ENCODE measurements around the gene SORCS2. TPM values are rescaled to one million over a fixed set of nuclear protein-coding genes. Genes with fewer than 3 reads are reported as not detected.

The SORCS2 gene
- total RNA-seq, 2 donors from 2014 or later = 1.5 to 1.7 TPM

DNA sequence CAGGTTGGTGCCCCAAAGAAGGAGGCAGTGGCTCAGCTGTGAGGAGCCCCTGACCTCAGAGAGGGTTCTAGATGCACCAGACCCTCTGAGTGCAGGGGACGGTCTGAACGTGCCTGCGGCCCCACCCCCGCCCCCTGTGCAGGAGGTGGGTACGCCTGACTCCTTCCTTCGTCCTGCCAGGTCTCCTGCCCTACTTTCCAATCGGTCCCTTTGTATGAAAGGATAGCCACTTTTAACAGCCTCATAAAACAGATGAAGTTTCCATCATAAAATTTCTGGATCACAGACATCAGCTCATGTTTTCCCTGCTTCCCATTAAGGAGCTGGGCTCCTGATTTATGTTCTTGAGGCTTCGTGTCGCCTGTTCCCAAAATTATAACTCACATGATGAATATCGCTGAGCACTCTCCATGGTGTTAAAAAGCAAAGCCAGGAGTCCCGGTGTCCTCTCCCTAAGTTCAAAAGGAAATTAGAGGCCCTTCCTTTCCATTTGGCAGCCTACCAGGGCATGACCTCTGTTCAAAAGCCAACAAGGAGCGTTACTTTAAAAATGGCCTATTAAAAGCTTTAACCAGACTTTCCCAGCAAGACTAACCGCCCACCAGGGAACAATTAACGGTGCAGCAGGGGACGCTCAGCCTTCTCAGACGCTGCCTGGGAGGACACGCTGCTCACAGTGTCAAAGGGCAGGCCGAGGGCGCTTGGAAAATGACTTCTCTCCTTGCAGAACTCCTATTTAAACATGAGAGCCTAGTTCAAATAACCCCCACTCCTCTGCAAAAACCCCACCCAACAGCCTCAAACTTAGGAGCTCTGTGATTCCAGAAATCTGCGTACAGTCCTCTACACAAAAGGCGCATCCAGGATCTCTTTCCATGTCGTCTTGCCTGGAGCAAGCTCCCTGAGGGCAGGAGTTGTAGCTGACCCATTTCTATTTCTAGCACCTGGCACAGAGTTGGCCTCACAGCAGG, 565.4 kb downstream of the SORCS2 start:
- Histone ChIP-seq H3K4me3 (no peak overlapping the region), H3K36me3 (peaks cover 9% of the 10 kb centered on the region), H3K27me3 (no peaks in the 10 kb centered on the region), H3K4me1 (peaks cover 0 to 14% of the 10 kb centered on the region in 2 donors), H3K9me3 (no peaks in the 10 kb centered on the region), H3K27ac (no peak overlapping the region)
- no peak for DNase-seq (ENCODE audit: low spot score)
- TF ChIP-seq CTCF (IDR thresholded peaks at IDR 0.05) = no peak

DNA sequence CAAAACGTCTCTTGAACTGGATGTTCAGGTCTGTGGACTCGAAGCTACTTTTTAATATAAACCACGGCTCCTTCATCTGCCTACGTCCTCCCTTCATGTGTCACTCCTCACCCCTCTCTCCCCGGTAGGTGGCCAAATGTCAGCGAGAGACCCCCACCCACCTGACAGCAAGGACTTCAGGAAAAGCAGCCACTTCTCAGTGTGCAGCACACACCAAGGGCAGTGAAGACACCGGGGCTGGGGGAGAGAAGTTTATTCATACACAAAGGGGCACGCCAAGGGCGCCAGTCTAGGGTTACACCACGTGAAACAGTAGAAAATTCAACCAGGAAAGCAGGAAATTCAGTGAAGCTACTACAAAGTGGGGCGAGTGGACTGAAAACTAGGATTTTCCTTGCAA, 566.1 kb downstream of the SORCS2 start:
- no peak for TF ChIP-seq CTCF (IDR thresholded peaks at IDR 0.05)
- H3K9me3 ChIP-seq = no peaks in the 10 kb centered on the region
- H3K27me3 ChIP-seq = no peaks in the 10 kb centered on the region
- no peak overlapping the region for H3K27ac ChIP-seq
- DNase-seq (ENCODE audit: low spot score) = no peak
- peaks cover 0 to 14% of the 10 kb centered on the region in 2 donors for H3K4me1 ChIP-seq
- peaks cover 16% of the 10 kb centered on the region for H3K36me3 ChIP-seq
- H3K4me3 ChIP-seq = no peak overlapping the region

GRCh38 chr4:7759216-7759615, 566.9 kb downstream of the SORCS2 start:
- Histone ChIP-seq H3K36me3 (peaks cover 16% of the 10 kb centered on the region), H3K9me3 (no peaks in the 10 kb centered on the region), H3K4me1 (peaks cover 0 to 14% of the 10 kb centered on the region in 2 donors), H3K27me3 (no peaks in the 10 kb centered on the region), H3K27ac (no peak overlapping the region), H3K4me3 (no peak overlapping the region)
- DNase-seq (ENCODE audit: low spot score) = no peak
- TF ChIP-seq CTCF (IDR thresholded peaks at IDR 0.05) = no peak

DNA sequence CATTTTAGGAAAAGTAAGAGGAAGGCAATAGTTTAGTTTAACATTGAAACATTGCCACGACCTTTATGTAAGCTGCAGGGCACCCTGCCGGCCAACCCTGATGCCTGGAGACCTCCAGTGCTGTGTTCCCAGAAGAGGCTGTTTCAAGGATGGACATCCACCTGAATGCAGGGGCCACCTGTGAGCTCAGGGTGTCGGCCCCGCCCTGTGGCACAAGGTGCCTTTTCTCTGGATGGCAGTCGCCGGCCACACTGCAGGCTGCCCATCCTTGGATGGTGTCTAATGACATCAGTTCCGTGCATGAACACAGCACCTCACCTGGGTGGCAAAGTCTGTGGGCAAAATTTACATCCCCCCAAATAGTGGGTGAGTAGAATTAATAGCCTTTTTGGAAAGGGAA, 567.3 kb downstream of the SORCS2 start:
- peaks cover 20% of the 10 kb centered on the region for H3K36me3 ChIP-seq
- H3K27ac ChIP-seq = no peak overlapping the region
- H3K4me1 ChIP-seq = peaks cover 0 to 14% of the 10 kb centered on the region in 2 donors
- no peaks in the 10 kb centered on the region for H3K27me3 ChIP-seq
- H3K4me3 ChIP-seq = no peak overlapping the region
- no peaks in the 10 kb centered on the region for H3K9me3 ChIP-seq
- DNase-seq (ENCODE audit: low spot score) = no peak
- TF ChIP-seq CTCF (IDR thresholded peaks at IDR 0.05) = no peak

- Histone ChIP-seq H3K27me3 (no peaks in the 10 kb centered on the region), H3K9me3 (no peaks in the 10 kb centered on the region), H3K4me1 (peaks cover 0 to 14% of the 10 kb centered on the region in 2 donors), H3K4me3 (no peak overlapping the region), H3K27ac (no peak overlapping the region), H3K36me3 (peaks cover 25% of the 10 kb centered on the region)
- TF ChIP-seq CTCF (IDR thresholded peaks at IDR 0.05) = no peak
- no peak for DNase-seq (ENCODE audit: low spot score)
These were observed 567.9 kb downstream of the SORCS2 start for GRCh38 chr4:7760228-7760627.
